Stimulated activated CD4-positive, alpha-beta T cell treated with anti-CD3 and anti-CD28 coated beads, Interleukin-15, amount 100 ng/mL, for 48 hours (primary cell): ENCODE measurements around the gene ZNRF3.
"Not testable (repeated sequence)": the region's sequence is repeated elsewhere in the genome, so short reads cannot be mapped to it uniquely, and the experiment has no call there.

ENCODE experiments used
- DNase-seq, 2 donors: peaks; one replicate each; pipeline ENCODE4 v3.0.0-alpha.2; 2020; ENCODE audit warnings: low read depth in 2 of 2

ZNRF3 gene

DNA sequence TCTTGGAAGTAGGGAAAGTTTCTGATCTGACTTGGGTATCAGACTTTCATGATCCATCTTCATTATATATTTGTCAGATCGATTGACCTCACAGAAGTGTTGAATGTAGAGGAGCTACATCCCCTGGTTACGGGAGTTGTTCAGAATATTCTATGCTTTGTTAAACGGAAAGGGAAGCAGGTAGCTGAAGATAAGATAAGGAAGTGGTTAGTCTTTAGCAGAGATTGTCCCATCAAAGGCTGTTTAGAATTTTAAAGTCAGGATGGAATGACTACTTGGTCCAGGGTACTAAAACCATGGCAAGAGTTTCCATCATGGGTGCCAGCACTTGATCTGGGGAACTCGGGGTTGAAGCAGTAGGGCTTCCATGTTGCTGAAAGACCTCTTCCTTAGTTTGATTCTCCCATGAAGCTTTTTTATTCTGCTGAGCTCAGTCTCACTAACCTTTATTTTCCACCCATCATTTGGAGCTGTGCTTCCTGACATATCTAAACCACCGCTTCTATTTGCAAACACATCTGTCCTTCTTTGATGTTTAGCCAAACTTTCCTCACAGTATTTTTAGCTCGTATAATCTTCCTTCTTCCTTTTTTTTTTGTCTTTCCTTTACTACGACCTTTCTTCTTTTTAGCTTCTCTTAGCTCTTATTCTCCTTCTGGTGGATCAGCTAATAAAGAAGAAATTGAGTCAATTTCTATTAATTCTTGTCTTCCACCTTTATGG lies 182.3 kb downstream of the ZNRF3 start:
- DNase-seq, result no peak

DNA sequence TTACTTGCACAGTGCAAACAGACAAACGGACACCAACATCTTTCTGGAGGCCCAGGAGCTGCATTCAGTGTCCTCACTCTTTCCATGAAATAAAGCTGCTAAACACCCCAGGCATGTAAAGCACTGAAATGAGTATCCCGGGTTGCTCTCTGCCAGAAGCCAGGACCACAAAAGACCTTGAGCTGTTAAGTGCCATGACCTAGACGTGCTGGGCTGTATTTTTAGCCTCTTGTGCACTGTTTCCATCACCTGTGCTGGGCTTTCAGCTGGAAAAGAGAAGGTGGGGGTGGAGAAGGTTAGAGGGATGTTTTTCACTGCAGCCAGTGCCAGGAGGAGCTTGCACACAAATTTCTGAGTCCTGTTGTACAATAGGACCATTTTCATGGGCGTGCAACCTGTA lies 186.1 kb downstream of the ZNRF3 start:
- no peak for DNase-seq

DNA sequence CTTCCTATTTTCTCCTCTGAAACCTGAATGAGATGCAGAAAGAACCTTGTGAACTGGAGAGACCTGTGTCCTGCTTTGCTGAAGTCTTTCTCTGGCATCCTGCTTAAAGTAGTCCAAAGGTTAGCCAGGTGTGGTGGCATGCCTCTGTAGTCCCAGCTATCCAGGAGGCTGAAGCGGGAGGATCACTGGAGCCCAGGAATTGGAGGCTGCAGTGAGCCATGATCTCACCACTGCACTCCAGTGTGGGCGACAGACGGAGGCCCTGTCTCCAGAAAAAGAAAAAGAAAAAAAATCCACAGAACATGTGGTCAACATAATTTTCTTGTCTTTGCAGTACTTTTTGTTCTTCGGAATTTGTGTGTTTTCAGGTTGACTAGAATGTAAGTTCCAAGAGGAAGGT lies 187.1 kb downstream of the ZNRF3 start:
- DNase-seq, result no peak

DNA sequence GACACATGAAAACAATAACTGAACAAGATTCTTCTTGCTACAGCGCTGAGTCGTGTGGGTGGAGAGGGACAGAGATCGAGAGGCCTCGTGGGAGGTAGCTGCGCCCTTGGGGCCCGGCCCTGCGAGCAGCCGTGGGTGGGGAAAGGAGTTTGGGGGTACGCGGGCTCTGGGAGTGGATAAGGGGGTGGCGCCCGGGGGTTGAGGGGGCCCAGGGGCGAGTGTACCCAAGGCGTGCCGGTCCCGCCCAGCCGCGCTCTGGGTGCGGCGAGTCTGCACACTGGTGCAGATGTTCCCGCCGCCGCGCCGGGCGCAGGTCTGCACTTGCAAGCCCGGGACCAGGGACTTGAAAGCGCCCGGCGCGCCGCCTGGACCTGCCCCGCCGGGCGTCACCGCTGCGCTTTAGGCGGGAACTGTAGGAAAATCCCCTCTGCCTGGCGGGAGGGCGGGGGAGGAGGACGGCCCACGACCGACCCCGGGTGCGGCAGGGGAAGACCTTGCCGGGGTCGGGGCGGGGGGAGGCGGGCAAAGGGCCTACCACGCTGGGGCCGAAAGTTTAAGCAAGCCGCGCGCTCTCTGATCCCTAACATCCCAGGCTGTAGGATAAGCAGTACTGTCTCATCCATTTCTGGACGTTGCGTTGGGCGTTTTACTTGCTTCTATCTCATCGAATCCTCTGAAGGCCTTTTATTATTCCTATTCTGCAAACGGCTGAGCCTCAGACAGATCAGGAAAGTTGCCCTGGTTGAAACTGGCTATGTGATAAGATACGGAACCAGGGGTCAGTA lies 188.1 kb downstream of the ZNRF3 start:
- DNase-seq, result peak in 1 of 2 donors; percentile 19

DNA sequence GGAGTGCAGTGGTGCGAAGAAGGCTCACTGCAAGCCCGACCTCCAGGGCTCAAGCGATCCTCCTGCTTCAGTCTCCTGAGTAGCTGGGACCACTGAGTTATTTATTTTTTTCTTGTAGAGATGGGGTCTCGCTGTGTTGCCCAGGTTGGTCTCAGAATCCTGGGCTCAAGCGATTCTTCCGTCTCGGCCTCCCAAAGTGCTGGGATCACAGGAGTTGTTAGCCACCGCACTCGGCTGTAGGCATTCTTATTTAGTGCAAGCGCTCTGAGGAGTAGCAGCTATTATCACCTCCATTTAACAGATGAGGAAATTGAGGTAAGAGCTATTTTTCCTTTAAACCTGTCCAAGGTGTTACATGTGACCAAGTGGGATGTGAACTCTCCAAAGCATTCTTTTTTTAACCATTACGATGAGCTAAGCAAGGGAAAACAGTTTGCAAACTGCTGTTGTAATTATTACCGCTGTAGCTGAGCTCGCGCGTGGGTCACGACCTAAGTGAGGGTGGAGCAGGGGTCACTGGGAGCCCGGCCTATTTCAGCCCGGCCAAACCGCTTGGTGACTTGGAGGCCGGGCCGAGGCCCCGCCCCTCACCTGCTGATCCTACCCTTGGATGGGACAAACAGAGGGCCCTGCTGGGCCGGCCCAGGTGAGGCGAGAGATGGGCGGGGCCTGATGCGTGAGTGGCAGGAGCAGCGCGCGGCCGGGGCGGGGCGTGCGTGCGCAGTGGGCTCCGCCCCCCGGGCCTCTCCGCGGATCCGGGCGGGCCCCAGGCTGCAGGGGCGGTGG lies 189.0 kb downstream of the ZNRF3 start:
- peak; percentile 65 to 82 for DNase-seq

DNA sequence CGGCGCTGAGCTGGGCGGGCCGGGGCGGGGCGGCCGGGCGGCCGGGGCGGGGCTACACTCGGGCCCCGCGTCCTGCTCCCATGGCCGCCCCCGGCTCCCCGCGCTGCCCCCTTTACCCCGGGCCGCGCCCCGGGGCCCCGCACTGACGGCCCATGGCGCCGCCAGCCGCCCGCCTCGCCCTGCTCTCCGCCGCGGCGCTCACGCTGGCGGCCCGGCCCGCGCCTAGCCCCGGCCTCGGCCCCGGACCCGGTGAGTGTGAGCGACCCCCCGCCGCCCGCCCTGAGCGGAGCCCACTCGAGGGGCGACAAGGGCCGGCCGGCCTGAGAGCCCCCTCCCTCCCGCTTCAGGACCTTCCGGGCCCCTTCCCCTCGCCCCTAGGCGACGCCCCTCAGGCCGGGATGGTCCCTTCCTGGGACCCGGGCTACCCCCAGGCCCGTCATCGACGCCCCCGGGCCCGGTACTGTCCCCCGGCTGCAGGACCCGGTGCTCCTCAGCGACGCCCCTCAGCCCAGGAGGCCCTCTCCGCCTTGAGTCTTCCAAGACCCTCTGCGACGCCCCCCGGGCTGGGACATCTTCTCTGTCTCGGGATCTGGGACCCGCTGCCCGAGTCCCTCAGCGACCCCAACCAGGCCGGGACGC lies 189.7 kb downstream of the ZNRF3 start, which contains the start of gene KREMEN1:
KREMEN1 (plus strand) TSS at position 57 of the 639 bp plus-strand sequence; CDS start at position 153, 96 bp downstream.
- DNase-seq, result no peak

DNA sequence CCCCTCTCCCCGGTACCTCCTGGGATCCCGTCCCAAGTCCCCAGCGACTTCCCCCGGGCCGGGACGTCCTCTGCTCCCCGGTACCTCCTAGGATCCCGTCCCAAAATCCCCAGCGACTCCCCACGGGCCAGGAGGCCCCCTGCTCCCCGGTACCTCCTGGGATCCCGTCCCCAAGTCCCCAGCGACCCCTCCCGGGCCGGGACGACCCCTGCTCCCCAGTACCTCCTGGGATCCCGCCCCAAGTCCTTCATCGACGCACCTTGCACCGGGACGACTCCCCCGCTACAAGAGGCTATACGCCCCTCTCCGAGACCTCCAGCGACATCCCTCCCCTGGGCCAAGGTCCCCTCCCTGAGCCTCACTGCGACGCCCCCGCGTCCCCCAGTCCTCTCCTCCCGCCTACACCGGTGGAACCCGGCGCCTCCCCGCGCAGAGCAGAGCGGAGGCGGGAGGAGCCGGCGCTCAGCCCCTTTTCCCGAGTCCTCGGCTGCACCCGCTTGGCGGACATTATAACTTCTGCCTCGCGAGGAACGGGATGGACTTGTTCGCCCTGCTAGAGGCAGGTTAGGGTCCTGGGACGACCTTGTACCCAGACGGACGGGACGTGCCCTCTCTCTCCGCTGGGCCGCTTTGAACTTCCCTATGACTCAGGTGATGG lies 190.4 kb downstream of the ZNRF3 start:
- no peak for DNase-seq

DNA sequence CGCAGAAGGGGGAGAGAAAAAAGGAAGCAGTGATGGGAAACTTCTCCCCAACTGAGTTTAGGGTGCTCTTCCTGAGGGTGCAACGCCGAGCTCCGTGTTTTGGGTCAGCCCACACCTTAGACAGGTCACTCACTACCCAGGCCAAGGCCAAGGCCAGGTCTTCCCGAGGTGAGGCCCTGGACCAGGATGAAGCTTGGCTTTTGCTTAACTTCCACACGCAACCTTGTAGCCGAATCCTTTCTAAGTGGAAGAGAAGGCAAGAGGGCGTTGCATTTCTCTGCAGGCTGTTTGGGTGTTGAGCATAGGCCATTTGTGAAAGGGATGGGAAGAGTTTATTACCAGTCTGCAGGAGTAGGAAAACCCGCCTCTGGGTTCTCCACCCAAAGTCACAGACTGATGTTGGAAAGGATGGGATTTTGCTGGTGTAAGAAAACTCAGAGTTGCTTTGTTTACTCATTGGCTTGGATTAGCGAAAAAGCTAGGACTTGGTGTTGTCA lies 191.0 kb downstream of the ZNRF3 start:
- DNase-seq, result no peak

DNA sequence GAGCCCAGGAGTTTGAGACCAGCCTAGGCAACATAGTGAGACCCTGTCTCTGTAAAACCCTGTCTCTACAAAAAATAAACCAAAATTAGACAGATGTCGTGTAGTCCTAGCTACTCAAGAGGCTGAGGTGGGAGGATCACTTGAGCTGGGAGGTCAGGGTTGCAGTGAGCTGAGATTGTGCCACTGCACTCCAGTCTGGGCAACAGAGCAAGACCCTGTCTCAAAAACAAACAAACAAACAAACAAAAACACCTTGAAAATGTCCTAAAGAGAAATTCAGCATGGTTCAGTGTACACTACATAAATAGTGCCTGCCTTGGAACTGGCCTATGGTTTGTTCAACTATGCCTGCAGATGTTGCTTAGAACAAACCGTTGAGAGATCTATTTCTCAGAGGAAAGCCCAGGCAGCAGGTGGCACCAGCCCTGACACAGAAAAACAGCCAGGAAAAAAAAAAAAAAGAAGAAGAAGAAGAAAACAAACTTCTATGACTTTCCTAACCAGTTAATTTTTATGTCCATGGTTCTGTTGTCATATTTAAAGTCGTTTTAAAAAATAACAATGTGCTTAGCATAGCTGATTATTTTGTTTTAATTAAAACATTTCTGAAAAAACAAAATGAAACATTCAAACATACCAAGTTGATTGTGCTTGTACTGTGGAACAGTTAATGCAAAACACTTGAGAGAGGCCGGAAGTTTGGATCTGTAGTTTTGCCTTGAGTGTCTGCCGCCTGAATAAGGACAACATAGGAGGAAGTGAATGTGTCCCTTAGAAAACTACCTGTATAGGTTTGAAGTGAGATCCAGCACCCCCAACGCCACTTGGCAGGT lies 194.9 kb downstream of the ZNRF3 start:
- DNase-seq, result no peak

DNA sequence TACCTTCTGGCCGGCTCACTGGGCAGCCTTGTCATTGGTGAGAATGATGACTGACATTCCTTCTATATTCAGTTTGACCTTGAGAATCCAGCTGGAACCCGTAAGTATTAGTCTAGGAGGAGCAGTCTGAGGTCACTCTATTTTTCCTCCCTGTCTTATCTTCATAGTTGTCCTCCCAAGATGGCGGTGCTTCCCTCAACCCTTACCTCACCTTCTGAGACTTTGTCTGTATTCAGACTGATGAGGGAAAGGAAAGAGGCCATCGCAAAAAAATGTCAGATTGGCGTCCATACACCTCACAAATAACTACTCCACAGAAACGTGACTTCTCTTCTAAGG lies 195.5 kb downstream of the ZNRF3 start:
- no peak for DNase-seq

DNA sequence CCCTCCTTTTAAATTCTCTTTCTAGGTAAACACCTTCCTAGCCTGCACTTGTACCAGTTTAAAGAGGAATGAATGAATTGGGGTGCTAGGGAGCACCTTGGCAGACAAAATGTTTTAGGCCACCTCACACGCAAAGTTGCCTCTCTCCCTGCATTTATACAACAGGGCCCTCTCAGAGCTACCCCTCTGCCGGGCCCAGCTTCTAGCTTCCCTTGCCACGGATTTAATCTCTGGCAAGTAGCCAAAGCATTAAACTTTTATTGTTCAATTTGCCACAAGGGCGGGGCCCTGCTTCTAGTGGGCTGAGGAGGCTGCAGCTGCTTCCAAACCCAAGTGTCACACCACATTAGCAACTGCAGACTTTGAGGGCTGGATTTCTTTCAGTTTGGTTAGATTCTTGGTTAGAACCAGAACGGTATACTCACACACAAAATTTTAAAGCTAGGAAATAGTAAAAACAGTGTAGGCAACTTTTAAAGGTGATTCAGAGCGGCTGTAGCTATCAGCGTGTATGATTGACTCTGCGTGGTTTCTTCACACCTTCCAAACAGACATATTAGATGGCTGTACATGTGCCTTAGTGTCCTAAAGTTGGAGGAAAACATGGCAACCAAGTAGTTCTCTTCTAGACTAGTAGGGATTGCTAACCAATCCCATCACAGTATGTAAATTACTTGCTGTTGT lies 196.0 kb downstream of the ZNRF3 start:
- no peak for DNase-seq

DNA sequence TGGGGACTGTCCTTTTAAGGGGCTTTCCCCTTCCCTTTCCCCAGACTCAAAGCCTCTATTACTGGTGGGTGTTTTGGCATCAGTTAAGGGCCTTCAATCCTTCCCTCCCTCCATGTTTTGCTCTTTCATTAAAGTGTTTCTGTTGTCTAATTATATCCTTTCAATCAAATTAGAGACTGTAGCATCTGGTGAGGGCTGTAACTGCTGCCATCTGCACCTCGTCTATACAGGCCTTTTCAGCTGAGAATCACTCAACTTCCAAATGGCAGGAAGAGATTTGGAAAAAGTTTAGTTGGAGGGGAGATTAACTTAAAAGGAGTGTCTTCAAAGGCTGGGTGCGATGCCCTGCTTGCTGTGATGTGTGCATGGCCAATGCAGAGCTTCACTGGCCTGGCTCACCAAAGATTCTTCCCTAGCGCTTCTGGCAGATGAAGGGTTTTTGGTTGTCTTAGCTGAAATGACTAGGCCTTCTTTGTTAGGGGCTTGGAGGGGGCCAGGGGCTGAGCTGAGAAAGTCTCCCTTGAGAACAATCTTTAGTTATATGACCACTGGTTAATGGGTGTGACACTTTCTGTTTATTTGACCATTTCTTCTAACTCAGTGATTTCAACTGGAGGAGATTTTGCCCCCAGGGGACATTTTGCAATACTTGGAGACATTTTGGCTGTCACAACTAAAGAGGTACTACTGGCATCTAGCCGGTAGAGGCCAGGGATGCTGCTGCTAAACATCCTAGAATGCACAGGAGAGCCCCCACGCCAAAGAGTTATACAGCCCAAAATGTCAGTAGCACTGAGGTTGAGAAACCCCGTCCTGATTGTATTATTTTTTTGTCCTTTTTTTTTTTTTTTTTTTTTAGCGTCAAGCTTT lies 197.0 kb downstream of the ZNRF3 start:
- no peak for DNase-seq

DNA sequence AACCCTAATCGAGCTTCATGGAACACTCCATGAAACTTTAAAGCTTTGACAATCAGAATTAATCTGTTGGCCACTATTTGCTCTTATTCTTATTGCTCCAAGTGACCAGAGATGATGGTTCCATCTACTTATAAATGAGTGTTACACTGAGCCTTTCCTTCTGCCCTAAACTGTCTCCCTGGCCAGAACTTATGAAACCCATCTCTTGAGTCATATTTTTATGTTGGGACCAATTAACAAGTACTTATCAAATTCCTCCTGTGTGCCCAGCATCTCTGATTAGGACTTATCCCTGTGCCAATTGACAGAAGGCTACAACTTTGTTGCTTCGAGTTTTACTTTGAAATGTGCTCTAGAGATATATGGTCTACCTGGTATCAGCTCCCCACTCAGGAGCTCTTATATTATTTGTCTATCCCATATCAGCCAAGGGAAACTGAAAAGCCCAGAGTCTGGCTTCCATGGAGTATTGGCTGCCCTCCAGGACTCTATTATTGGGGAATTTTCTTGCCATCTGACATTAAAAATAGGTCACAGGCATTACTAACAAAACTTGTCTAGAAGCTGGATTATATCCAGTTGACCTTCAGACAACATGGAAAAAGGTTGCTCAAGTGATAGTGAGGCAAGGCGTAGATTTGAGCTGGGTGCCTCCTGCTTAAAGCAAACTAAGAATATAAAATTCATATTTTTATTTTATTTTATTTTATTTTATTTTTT lies 198.3 kb downstream of the ZNRF3 start:
- DNase-seq, result no peak

DNA sequence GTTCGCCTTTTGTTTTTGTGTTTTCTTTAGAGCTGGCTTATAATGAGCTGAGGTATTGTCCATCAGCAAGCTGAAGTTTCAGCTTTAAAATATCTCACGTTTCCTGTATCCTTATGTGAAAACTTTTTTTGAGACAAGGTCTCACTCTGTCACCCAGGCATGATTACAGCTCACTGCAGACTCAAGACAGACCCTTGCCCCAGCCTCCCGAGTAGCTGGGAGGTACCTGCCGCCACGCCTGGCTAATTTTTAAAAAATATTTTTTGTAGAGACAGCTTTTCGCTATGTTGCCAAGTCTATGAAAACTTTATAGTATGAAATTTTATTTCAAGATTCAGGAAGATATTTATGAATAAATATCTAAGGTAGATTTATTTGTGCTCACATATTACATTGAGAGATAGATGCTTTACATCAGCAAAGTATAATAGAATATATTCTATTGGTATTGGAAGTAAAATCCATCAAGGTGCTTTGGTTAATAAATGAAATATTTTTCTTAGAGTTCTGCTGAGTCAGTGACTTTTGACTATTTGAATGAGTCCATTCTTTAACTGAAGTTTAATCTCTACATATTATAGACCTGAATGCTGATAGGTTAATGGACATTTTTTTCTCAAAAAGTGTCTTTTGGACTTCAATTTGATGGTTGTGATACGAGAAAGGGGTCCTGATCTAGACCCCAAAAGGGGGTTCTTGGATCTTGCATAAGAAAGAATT lies 199.6 kb downstream of the ZNRF3 start:
- DNase-seq, result no peak

DNA sequence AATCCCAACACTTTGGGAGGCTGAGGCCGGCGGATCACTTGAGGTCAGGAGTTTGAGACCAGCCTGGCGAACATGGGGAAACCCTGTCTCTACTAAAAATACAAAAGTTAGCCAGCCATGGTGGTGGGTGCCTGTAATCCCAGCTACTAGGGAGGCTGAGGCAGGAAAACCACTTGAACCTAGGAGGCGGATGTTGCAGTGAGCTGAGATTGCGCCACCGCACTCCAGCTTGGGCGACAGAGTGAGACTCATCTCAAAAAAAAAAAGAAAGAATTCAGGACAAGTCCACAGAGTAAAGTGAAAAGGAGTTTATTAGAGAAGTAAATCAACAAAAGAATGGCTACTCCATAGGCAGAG lies 200.2 kb downstream of the ZNRF3 start:
- DNase-seq, result not testable (repeated sequence)

DNA sequence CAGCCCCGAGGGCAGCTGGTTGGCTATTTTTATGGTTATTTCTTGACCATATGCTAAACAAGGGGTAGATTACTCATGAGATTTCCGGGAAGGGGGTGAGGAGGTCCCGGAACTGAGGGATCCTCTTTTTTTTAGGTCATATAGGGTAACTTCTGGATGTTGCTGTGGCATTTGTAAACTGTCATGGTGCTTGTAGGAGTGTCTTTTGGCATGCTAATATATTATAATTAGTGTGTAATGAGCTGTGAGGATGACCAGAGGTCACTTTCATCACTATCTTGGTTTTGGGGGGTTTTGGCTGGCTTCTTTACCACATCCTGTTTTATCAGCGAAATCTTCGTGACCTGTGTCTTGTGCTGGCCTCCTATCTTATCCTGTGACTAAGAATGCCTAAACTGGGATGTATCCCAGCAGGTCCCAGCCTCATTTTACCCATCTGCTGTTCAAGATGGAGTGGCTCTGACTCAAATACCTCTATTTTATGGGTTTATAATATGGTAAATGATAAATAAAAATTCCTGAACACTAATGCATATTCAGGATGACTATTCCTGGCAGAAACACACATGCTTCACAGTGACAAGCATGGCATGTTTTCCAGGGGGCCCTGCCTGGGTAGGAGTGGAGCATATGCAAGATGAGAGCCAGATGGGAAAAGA lies 200.7 kb downstream of the ZNRF3 start:
- no peak for DNase-seq

DNA sequence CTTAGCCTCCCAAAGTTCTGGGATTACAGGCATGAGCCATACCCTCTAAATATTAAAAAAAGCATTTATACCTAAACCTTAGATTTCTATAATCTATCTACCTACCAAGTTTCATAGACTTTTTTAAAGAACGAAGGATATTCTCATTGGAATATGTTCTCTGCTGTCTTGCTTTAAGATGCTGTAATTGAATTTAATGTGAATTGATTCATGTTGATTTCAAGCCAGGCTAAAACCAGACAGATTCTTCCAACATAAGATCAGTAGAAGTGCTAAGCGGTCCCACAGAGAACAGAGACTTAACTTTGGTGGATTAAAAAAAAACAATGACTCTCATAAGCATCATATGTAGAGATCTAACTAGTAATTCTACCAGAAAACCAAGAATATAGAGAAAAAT lies 203.6 kb downstream of the ZNRF3 start:
- DNase-seq, result no peak
